Cardiac fibroblast (primary cell): Measurements from ENCODE around the gene HECTD2.
"Not testable (repeated sequence)": the region's sequence is repeated elsewhere in the genome, so short reads cannot be mapped to it uniquely, and the experiment has no call there.

Source experiments
- DNase-seq, 2 donors: peaks; one replicate each; pipeline versions ENCODE4 v3.0.0 to v3.0.0-alpha.2; 2010; ENCODE audit warnings: low read depth in 2 of 2
- H3K4me3 ChIP-seq, 2 donors: replicated peaks in 1 of 2; 1 replicate in 1 of 2; 2 replicates in 1 of 2; pipeline ENCODE4 v1.5.1; 2011; ENCODE audit warnings: low read depth in 2 of 2, low read length in 2 of 2, mild to moderate bottlenecking in 2 of 2, moderate library complexity in 1 of 2
- CTCF ChIP-seq: IDR thresholded peaks from one replicate; pipeline ENCODE4 v1.5.1; 2011; ENCODE audit warnings: low read depth, mild to moderate bottlenecking, low read length, inconsistent platforms

Gene HECTD2

GRCh38 chr10:91374052-91374451 lies 36.1 kb upstream of the HECTD2 start:
- no peak for TF ChIP-seq CTCF
- no peak overlapping the region for H3K4me3 ChIP-seq
- DNase-seq, result no peak

- TF ChIP-seq CTCF, result no peak
- no peak overlapping the region for H3K4me3 ChIP-seq
- DNase-seq, result peak in 1 of 2 donors; percentile 52
These were observed 32.1 kb upstream of the HECTD2 start for GRCh38 chr10:91378061-91378460.

- DNase-seq, result no peak
- H3K4me3 ChIP-seq, result no peak overlapping the region
- no peak for TF ChIP-seq CTCF
These were observed 29.3 kb upstream of the HECTD2 start for GRCh38 chr10:91380873-91381256.

DNA sequence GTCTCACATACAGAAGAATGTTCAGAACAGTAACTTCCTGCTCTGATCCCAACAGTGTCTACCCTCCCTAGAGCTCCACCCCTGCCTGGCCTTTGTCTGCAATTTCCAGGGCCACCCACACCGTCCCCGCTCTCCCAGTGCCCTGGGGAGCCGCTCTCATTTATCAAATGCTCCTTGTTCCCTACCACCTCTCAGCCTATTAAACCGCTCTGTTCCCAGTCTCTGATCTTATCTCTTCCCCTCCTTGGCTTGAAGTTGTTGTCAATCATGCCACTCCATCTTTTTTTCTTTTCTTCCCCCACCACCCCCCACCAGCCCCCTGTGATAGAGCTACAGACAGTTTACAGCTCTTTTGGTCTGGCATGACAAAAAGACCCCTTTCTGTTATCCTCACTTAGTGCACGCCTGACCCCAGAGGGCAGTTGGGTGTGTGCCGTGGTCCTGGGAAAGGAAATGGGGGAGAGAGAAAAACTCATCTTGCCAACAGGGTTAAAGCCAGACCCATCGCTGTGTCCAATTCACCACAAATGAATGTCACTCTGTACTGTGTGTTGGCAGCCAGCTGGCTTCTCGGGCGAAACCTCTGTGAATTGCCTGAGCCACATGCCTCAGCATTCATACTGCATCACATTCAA lies 28.8 kb upstream of the HECTD2 start:
- H3K4me3 ChIP-seq, result no peak overlapping the region
- peak in 1 of 2 donors; percentile 35 for DNase-seq

GRCh38 chr10:91385306-91386085 lies 24.6 kb upstream of the HECTD2 start:
- no peak overlapping the region for H3K4me3 ChIP-seq
- TF ChIP-seq CTCF, result no peak
- no peak for DNase-seq

More for the DNA sequence above, 28.8 kb upstream of the HECTD2 start:
- no peak for TF ChIP-seq CTCF

GRCh38 chr10:91389636-91390512 lies 20.3 kb upstream of the HECTD2 start:
- peak; percentile 75 to 78 for DNase-seq
- H3K4me3 ChIP-seq, result no peak overlapping the region
- TF ChIP-seq CTCF, result peak; percentile 37

GRCh38 chr10:91390513-91390825 lies 19.7 kb upstream of the HECTD2 start:
- not testable (repeated sequence) for DNase-seq, H3K4me3 ChIP-seq
